Endothelial cell (in vitro differentiated cells): ENCODE results near the gene IL1RAPL1. TPM values are rescaled to one million over a fixed set of nuclear protein-coding genes. Genes with fewer than 3 reads are reported as not detected.

ENCODE experiments used
- DNase-seq: peaks from one replicate; pipeline ENCODE4 v3.0.0; 2021; ENCODE audit warnings: low spot score
- H3K27ac Mint-ChIP-seq: one replicate; pipeline ENCODE4 v1.8.0; 2021; ENCODE audit warnings: mixed read lengths, inconsistent platforms; ENCODE audit not compliant: unreplicated experiment
- H3K27me3 Mint-ChIP-seq: one replicate; pipeline ENCODE4 v1.8.0; 2021; ENCODE audit warnings: mild to moderate bottlenecking, moderate library complexity, mixed read lengths, inconsistent platforms; ENCODE audit not compliant: unreplicated experiment
- H3K36me3 Mint-ChIP-seq: one replicate; pipeline ENCODE4 v1.8.0; 2021; ENCODE audit warnings: mild to moderate bottlenecking, low read depth, mixed read lengths, inconsistent platforms; ENCODE audit not compliant: unreplicated experiment
- H3K4me1 Mint-ChIP-seq: one replicate; pipeline ENCODE4 v1.8.0; 2021; ENCODE audit warnings: mild to moderate bottlenecking, mixed read lengths, inconsistent platforms; ENCODE audit not compliant: unreplicated experiment
- H3K4me3 Mint-ChIP-seq: one replicate; pipeline ENCODE4 v1.8.0; 2021; ENCODE audit warnings: mild to moderate bottlenecking, mixed read lengths, inconsistent platforms; ENCODE audit not compliant: unreplicated experiment
- H3K9me3 Mint-ChIP-seq: one replicate; pipeline ENCODE4 v1.8.0; 2021; ENCODE audit warnings: mixed read lengths, inconsistent platforms; ENCODE audit not compliant: unreplicated experiment
- CTCF ChIP-seq: fragments of 200-600 bp; sonication (generic); IDR thresholded peaks from one replicate; pipeline ENCODE4 v1.5.0; 2021; ENCODE audit warnings: antibody characterized with exemption; ENCODE audit not compliant: unreplicated experiment
- total RNA-seq: library from RNA; stranded (reverse); fragmentation: NEBNext Ultra II Directional; extraction: Animal tissue kit (Norgen Biotek cat#: 25700); gene quantifications from one replicate; pipeline ENCODE4 v1.2.1, GENCODE V29; 2021; ENCODE audit not compliant: unreplicated experiment

IL1RAPL1 gene
- total RNA-seq, 1 donor from 2014 or later = 0.18 TPM

- no peak for DNase-seq
- no peak overlapping the region for H3K27ac Mint-ChIP-seq
- TF ChIP-seq CTCF = no peak
- no peaks in the 10 kb centered on the region for H3K36me3 Mint-ChIP-seq
- H3K9me3 Mint-ChIP-seq = no peaks in the 10 kb centered on the region
- no peak overlapping the region for H3K4me3 Mint-ChIP-seq
- no peaks in the 10 kb centered on the region for H3K27me3 Mint-ChIP-seq
- H3K4me1 Mint-ChIP-seq = no peaks in the 10 kb centered on the region
These were observed 974.2 kb downstream of the IL1RAPL1 start for GRCh38 chrX:29561417-29561816.

GRCh38 chrX:29580560-29580959 is 993.3 kb downstream of the IL1RAPL1 start:
- Mint-ChIP-seq H3K4me1 (no peaks in the 10 kb centered on the region), H3K27me3 (no peaks in the 10 kb centered on the region), H3K36me3 (no peaks in the 10 kb centered on the region), H3K27ac (no peak overlapping the region), H3K4me3 (no peak overlapping the region), H3K9me3 (no peaks in the 10 kb centered on the region)
- no peak for DNase-seq
- no peak for TF ChIP-seq CTCF

- Mint-ChIP-seq H3K4me1 (no peaks in the 10 kb centered on the region), H3K36me3 (no peaks in the 10 kb centered on the region), H3K27ac (no peak overlapping the region), H3K9me3 (no peaks in the 10 kb centered on the region), H3K27me3 (no peaks in the 10 kb centered on the region), H3K4me3 (no peak overlapping the region)
- no peak for DNase-seq
- TF ChIP-seq CTCF = no peak
These were observed 994.0 kb downstream of the IL1RAPL1 start for GRCh38 chrX:29581223-29581622.

DNA sequence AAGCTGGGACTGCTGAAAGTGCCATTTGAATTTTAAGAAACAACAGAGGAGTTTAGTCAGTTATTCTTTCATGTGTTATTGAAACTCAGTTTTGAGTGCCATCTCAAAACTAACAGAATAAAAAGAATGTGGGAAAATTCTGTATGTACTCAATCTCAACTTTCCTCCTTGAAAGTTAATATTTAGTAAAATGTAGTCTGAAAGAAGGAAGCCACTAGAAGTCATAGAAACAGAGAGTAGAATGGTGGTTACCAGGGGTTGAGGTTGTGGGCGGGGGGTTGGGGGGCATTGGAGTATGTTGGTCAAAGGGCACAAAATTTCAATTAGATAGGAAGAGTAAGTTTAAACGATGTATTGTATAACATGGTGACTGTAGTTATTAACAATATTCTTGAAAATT is 999.9 kb downstream of the IL1RAPL1 start:
- H3K27me3 Mint-ChIP-seq = no peaks in the 10 kb centered on the region
- H3K36me3 Mint-ChIP-seq = no peaks in the 10 kb centered on the region
- H3K4me3 Mint-ChIP-seq = no peak overlapping the region
- no peak overlapping the region for H3K27ac Mint-ChIP-seq
- no peaks in the 10 kb centered on the region for H3K4me1 Mint-ChIP-seq
- H3K9me3 Mint-ChIP-seq = no peaks in the 10 kb centered on the region
- no peak for DNase-seq
- no peak for TF ChIP-seq CTCF

GRCh38 chrX:29590921-29591320 is 1003.7 kb downstream of the IL1RAPL1 start:
- Mint-ChIP-seq H3K9me3 (no peaks in the 10 kb centered on the region), H3K4me3 (no peak overlapping the region)

More at GRCh38 chrX:29590921-29591320, 1003.7 kb downstream of the IL1RAPL1 start:
- DNase-seq = no peak
- Mint-ChIP-seq H3K36me3 (no peaks in the 10 kb centered on the region), H3K4me1 (no peaks in the 10 kb centered on the region), H3K27ac (no peak overlapping the region), H3K27me3 (no peaks in the 10 kb centered on the region)
- TF ChIP-seq CTCF = no peak
